ENCODE data around the gene PRKG1.

PRKG1 gene

GRCh38 chr10:51297438-51297837 lies 223.2 kb downstream of the PRKG1 start:
- H3K9me2 ChIP-seq (replicated peaks; ENCODE audit: control insufficient read depth, low read length): no peaks in the 10 kb centered on the region
- no peaks in the 10 kb centered on the region for H3K9me3 ChIP-seq (ENCODE audit: control insufficient read depth, insufficient read depth, low read length)
- H3K4me2 ChIP-seq (ENCODE audit: low read length): no peak overlapping the region
- no peak overlapping the region for H3K27ac ChIP-seq (ENCODE audit: low read depth, low read length)
- no peaks in the 10 kb centered on the region for H4K20me1 ChIP-seq (ENCODE audit: control insufficient read depth, insufficient read depth, low read depth, low read length)
- H3F3A ChIP-seq (ENCODE audit: control insufficient read depth, insufficient read depth): no peaks in the 10 kb centered on the region
- H3K4me3 ChIP-seq (ENCODE audit: low read length): no peak overlapping the region
- H3K36me3 ChIP-seq (ENCODE audit: control insufficient read depth, low read length): no peaks in the 10 kb centered on the region
- no peaks in the 10 kb centered on the region for H3K27me3 ChIP-seq (ENCODE audit: control insufficient read depth, low read length)
- TF ChIP-seq CTCF (IDR thresholded peaks at IDR 0.05; ENCODE audit: low read depth, low read length, poor library complexity, severe bottlenecking) (no peak), EZH2phosphoT487 (IDR thresholded peaks at IDR 0.05; ENCODE audit: borderline replicate concordance, low read length) (no peak)
- H3K4me1 ChIP-seq (ENCODE audit: control insufficient read depth, low read length): no peaks in the 10 kb centered on the region
- no peaks in the 10 kb centered on the region for H3K79me2 ChIP-seq (ENCODE audit: control insufficient read depth, low read length)

DNA sequence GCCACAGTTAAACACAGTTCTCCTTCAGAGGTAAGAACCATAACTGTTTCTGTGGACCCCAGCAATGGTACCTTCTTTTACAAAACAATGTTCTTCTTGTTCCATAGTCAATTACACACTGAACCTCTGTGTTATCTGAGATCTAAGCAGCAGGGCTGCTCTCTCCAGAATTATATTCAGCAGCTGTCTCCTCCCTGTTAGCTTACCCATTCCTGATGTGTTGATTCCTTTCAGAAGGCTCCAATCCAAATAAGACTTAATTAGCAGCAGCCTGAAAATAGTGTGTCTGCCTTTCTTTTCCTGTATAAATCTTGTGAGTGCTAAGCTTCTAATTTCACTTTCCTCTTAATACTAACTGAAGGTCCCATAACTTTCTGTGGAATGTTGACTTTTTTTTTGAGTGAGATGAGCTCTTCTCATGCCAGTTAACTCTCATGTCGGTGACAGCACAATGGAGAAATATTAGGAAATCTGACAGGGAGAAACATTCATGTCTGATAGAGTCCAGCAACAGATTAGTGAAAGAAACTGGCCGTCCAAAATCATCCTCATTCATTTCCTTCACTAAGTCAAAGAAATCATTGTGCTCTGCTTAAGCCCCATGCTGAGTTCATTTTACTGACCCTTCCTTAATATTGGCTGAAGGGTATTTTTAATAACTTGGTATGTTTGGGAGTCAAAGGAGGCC lies 226.5 kb downstream of the PRKG1 start:
- no peaks in the 10 kb centered on the region for H3K79me2 ChIP-seq (ENCODE audit: control insufficient read depth, low read length)
- H3K4me1 ChIP-seq (ENCODE audit: control insufficient read depth, low read length): no peaks in the 10 kb centered on the region
- H4K20me1 ChIP-seq (ENCODE audit: control insufficient read depth, insufficient read depth, low read depth, low read length): no peaks in the 10 kb centered on the region
- no peak overlapping the region for H3K4me3 ChIP-seq (ENCODE audit: low read length)
- H3K9me2 ChIP-seq (replicated peaks; ENCODE audit: control insufficient read depth, low read length): no peaks in the 10 kb centered on the region
- TF ChIP-seq CTCF (IDR thresholded peaks at IDR 0.05; ENCODE audit: low read depth, low read length, poor library complexity, severe bottlenecking): no peak
- TF ChIP-seq EZH2phosphoT487 (IDR thresholded peaks at IDR 0.05; ENCODE audit: borderline replicate concordance, low read length): no peak
- no peaks in the 10 kb centered on the region for H3F3A ChIP-seq (ENCODE audit: control insufficient read depth, insufficient read depth)
- no peaks in the 10 kb centered on the region for H3K27me3 ChIP-seq (ENCODE audit: control insufficient read depth, low read length)
- H3K4me2 ChIP-seq (ENCODE audit: low read length): no peak overlapping the region
- H3K36me3 ChIP-seq (ENCODE audit: control insufficient read depth, low read length): no peaks in the 10 kb centered on the region
- H3K27ac ChIP-seq (ENCODE audit: low read depth, low read length): no peak overlapping the region
- H3K9me3 ChIP-seq (ENCODE audit: control insufficient read depth, insufficient read depth, low read length): no peaks in the 10 kb centered on the region

GRCh38 chr10:51301644-51302043 lies 227.4 kb downstream of the PRKG1 start:
- no peak overlapping the region for H3K27ac ChIP-seq (ENCODE audit: low read depth, low read length)
- no peak overlapping the region for H3K4me2 ChIP-seq (ENCODE audit: low read length)
- H3K9me2 ChIP-seq (replicated peaks; ENCODE audit: control insufficient read depth, low read length): no peaks in the 10 kb centered on the region
- TF ChIP-seq EZH2phosphoT487 (IDR thresholded peaks at IDR 0.05; ENCODE audit: borderline replicate concordance, low read length): no peak
- no peaks in the 10 kb centered on the region for H3K9me3 ChIP-seq (ENCODE audit: control insufficient read depth, insufficient read depth, low read length)
- no peak overlapping the region for H3K4me3 ChIP-seq (ENCODE audit: low read length)
- H3K36me3 ChIP-seq (ENCODE audit: control insufficient read depth, low read length): no peaks in the 10 kb centered on the region
- H3K4me1 ChIP-seq (ENCODE audit: control insufficient read depth, low read length): no peaks in the 10 kb centered on the region
- H3K79me2 ChIP-seq (ENCODE audit: control insufficient read depth, low read length): no peaks in the 10 kb centered on the region
- H3F3A ChIP-seq (ENCODE audit: control insufficient read depth, insufficient read depth): no peaks in the 10 kb centered on the region
- no peaks in the 10 kb centered on the region for H3K27me3 ChIP-seq (ENCODE audit: control insufficient read depth, low read length)
- H4K20me1 ChIP-seq (ENCODE audit: control insufficient read depth, insufficient read depth, low read depth, low read length): no peaks in the 10 kb centered on the region

GRCh38 chr10:51302316-51302715 lies 228.0 kb downstream of the PRKG1 start:
- Histone ChIP-seq H3K4me3 (ENCODE audit: low read length) (no peak overlapping the region), H3K9me3 (ENCODE audit: control insufficient read depth, insufficient read depth, low read length) (no peaks in the 10 kb centered on the region), H4K20me1 (ENCODE audit: control insufficient read depth, insufficient read depth, low read depth, low read length) (no peaks in the 10 kb centered on the region), H3K27ac (ENCODE audit: low read depth, low read length) (no peak overlapping the region), H3F3A (ENCODE audit: control insufficient read depth, insufficient read depth) (no peaks in the 10 kb centered on the region), H3K79me2 (ENCODE audit: control insufficient read depth, low read length) (no peaks in the 10 kb centered on the region), H3K36me3 (ENCODE audit: control insufficient read depth, low read length) (no peaks in the 10 kb centered on the region), H3K4me2 (ENCODE audit: low read length) (no peak overlapping the region), H3K27me3 (ENCODE audit: control insufficient read depth, low read length) (no peaks in the 10 kb centered on the region), H3K9me2 (replicated peaks; ENCODE audit: control insufficient read depth, low read length) (no peaks in the 10 kb centered on the region), H3K4me1 (ENCODE audit: control insufficient read depth, low read length) (no peaks in the 10 kb centered on the region)
- TF ChIP-seq CTCF (IDR thresholded peaks at IDR 0.05; ENCODE audit: low read depth, low read length, poor library complexity, severe bottlenecking) (no peak), EZH2phosphoT487 (IDR thresholded peaks at IDR 0.05; ENCODE audit: borderline replicate concordance, low read length) (no peak)
